ENCODE results near the gene SLC16A13.

DNA sequence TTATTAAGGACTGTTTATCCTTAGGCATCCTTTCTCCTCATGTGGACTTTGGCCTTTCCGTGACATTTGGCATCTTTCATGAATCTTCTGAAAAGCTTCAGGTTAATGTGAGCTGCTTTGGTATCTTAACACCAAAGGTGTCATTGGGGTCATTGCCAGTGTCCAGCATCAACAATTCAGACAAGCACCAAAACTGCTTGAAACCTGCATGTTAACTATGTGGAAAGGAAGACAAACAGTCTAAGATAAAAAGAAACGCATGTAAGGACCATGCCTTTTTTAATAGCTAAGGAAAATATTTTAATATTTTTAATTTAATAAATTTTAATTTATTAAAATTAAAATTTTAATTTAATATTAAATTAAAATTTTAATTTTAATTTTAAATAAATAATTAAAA, 32.1 kb upstream of the SLC16A13 start:
- no peak for TF ChIP-seq EZH2 (IDR thresholded peaks at IDR 0.05; ENCODE audit: insufficient read depth, poor library complexity, severe bottlenecking)
- TF ChIP-seq EZH2phosphoT487 (IDR thresholded peaks at IDR 0.05; ENCODE audit: insufficient read depth, low read depth) = no peak
